Heart left ventricle (tissue), 16 donors: ENCODE measurements around the gene STAG3. TPM values are rescaled to one million over a fixed set of nuclear protein-coding genes. Genes with fewer than 3 reads are reported as not detected.

Experiments
- ATAC-seq, 4 donors: fragments of 200-7000 bp; cut with Tn5 transposase; one replicate each; pipeline ENCODE4 v1.9.1; 2020 to 2022; ENCODE audit warnings: moderate library complexity in 4 of 4, mild to moderate bottlenecking in 3 of 4, moderate number of reproducible peaks in 1 of 4
- DNase-seq, 5 donors: peaks; one replicate each; pipeline ENCODE4 v3.0.0-alpha.2; 2020
- H3K27ac ChIP-seq, 12 donors: fragments of 200-600 bp; sonication (generic) in 4 of 12; one replicate each; pipeline versions ENCODE4 v1.5.0 to v1.8.0; 2016 to 2022; ENCODE audit warnings: mild to moderate bottlenecking in 2 of 12
- H3K27me3 ChIP-seq, 9 donors: fragments of 200-600 bp; sonication (generic) in 2 of 9; one replicate each; pipeline versions ENCODE4 v1.5.1 to v1.8.0; 2016 to 2022; ENCODE audit warnings: mild to moderate bottlenecking in 3 of 9
- H3K36me3 ChIP-seq, 9 donors: fragments of 200-600 bp; sonication (generic) in 2 of 9; one replicate each; pipeline versions ENCODE4 v1.5.0 to v1.8.0; 2018 to 2022; ENCODE audit warnings: mild to moderate bottlenecking in 2 of 9
- H3K4me1 ChIP-seq, 12 donors: fragments of 200-600 bp; sonication (generic) in 4 of 12; one replicate each; pipeline versions ENCODE4 v1.5.0 to v1.8.0; 2016 to 2022; ENCODE audit warnings: mild to moderate bottlenecking in 3 of 12
- H3K4me3 ChIP-seq, 12 donors: fragments of 200-600 bp; sonication (generic) in 4 of 12; one replicate each; pipeline versions ENCODE4 v1.5.0 to v1.8.0; 2017 to 2022; ENCODE audit warnings: mild to moderate bottlenecking in 9 of 12, moderate library complexity in 4 of 12
- H3K9me3 ChIP-seq, 12 donors: fragments of 200-600 bp; sonication (generic) in 4 of 12; one replicate each; pipeline versions ENCODE4 v1.5.0 to v1.8.0; 2016 to 2022; ENCODE audit warnings: mild to moderate bottlenecking in 1 of 12
- POLR2A ChIP-seq, 2 donors: fragments of 450-650 bp; IDR thresholded peaks; one replicate each; pipeline ENCODE4 v1.6.1; 2017; ENCODE audit warnings: antibody characterized with exemption in 2 of 2, mild to moderate bottlenecking in 2 of 2, moderate library complexity in 2 of 2
- WGBS, 4 donors: extraction: QIAGEN DNeasy Blood & Tissue Kit in 2 of 4; methylation state at CpG; one replicate each; pipeline versions ENCODE4 v1.1.5 to v1.1.7; 2013 to 2018; 5-methylcytosine and 5-hydroxymethylcytosine counted together
- intact Hi-C, 10 donors: fragments of 100-400 bp; cut with DNase I; formaldehyde crosslinking; loops; one replicate each; pipeline versions ENCODE4 v1.11.1 to v1.14.2; 2022
- polyA plus RNA-seq, 2 donors: library from polyadenylated mRNA; stranded (reverse); fragments of 200-250 nt; gene quantifications; one replicate each; pipeline ENCODE4 v1.2.3, GENCODE V29; 2013
- total RNA-seq, 9 donors: library from RNA; depleted of rRNA in 2 of 9; stranded (reverse); fragments of >200 nt in 2 of 9; fragmentation: NEBNext Ultra II Directional in 3 of 9; extraction: Animal tissue kit (Norgen Biotek cat#: 25700) in 3 of 9; gene quantifications; one replicate each; pipeline versions ENCODE4 v1.1.0 to v1.2.4, GENCODE V29; 2016 to 2023
- TF ChIP-seq, protein P1 (sequence below), 12 donors: fragments of 200-600 bp; sonication (generic) in 4 of 12; IDR thresholded peaks; one replicate each; pipeline versions ENCODE4 v1.5.0 to v1.8.0; 2018 to 2022; ENCODE audit warnings: antibody characterized with exemption in 12 of 12, mild to moderate bottlenecking in 5 of 12
- donor health status: ischemic (EF 13 %, LVEDD 7.1; RV severe dilation, severe dysfunction).
- donor health status: healthy with polysubstance abuse.
- donor health status: DM: no; HTN: yes; CAD: no.
- donor health status: DM: no; HTN: no; CAD: no.
- donor health status: ischemic (EF 25% LVEDD 6.9; RV normal size, moderate dysfunction).
- donor health status: ischemic (EF 25% LVEDD 5.7; RV mildly dilated, moderate dysfunction).
- donor health status: healthy.
- donor health status: DM: yes; HTN: yes; CAD: no.
- donor health status: ischemic (EF 35%, LVEDD 5.7; RV mildly dilated, moderate dysfunction).
- donor health status: nonischemic (EF 11% LVEDD 7.7; RV severe dilation, severe dysfunction).
- donor health status: DM: yes; HTN: yes; CAD: no.
- donor health status: PGD.
- donor health status: ischemic (EF 29% LVEDD 5.4; RV normal size, mild dysfunction).
- donor health status: nonischemic (EF 23%, LVEDD 6.1; RV moderate dilation, normal function).

Gene STAG3
- total and polyA plus RNA-seq, 11 donors: 0.09 to 1.3 (median 0.58) TPM; not detected in 1

DNA sequence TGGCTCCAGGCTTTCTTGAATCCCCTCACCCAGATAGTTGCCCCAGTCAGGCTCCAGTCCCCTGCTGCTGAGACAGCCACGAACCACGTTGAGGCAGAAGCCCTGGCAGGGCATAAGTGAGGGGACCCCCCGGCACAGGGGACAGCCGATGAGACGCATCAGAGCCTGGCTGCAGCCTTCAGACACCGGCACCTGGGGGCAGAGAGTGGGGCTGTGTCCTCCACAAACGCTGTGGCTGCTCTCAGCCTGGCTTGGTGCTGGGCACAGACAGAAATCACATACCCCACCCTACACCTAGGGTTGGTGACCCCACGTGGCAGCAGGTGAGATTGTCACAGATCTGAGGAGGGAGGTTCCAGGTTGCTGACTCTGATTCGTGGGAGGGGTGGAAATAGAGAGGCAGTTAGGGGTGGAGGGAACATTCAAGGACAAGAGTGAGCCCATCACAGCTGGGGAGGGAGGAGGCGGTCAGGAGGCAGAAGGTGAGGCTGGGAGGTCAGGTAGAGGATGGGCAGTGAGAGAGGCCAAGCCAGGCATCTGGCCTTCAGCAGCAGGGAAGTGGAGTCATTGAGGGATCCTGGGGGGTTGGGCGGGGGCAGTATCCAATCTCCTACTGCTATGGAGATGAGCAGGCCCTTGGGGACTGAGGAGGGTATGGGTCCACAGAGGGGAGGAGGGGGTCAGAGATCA lies 3.8 kb upstream of the STAG3 start:
- no peak overlapping the region for H3K27ac ChIP-seq
- DNase-seq: no peak
- no peak for ATAC-seq
- H3K4me1 ChIP-seq: peaks cover 0 to 26% (median 12%) of the 10 kb centered on the region in 12 donors
- intact Hi-C loops: no loop called here
- no peak overlapping the region for H3K4me3 ChIP-seq
- 90 to 96% (median 93%) methylated on average over 11 of the region's 11 CpGs for WGBS, 4 donors
- H3K9me3 ChIP-seq: no peaks in the 10 kb centered on the region
- peaks cover 0 to 22% (median 15%) of the 10 kb centered on the region in 9 donors for H3K27me3 ChIP-seq
- H3K36me3 ChIP-seq: no peaks in the 10 kb centered on the region
- TF ChIP-seq, protein P1, sequence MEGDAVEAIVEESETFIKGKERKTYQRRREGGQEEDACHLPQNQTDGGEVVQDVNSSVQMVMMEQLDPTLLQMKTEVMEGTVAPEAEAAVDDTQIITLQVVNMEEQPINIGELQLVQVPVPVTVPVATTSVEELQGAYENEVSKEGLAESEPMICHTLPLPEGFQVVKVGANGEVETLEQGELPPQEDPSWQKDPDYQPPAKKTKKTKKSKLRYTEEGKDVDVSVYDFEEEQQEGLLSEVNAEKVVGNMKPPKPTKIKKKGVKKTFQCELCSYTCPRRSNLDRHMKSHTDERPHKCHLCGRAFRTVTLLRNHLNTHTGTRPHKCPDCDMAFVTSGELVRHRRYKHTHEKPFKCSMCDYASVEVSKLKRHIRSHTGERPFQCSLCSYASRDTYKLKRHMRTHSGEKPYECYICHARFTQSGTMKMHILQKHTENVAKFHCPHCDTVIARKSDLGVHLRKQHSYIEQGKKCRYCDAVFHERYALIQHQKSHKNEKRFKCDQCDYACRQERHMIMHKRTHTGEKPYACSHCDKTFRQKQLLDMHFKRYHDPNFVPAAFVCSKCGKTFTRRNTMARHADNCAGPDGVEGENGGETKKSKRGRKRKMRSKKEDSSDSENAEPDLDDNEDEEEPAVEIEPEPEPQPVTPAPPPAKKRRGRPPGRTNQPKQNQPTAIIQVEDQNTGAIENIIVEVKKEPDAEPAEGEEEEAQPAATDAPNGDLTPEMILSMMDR (IDR thresholded peaks at IDR 0.05): no peak
- TF ChIP-seq POLR2A (IDR thresholded peaks at IDR 0.05): no peak

DNA sequence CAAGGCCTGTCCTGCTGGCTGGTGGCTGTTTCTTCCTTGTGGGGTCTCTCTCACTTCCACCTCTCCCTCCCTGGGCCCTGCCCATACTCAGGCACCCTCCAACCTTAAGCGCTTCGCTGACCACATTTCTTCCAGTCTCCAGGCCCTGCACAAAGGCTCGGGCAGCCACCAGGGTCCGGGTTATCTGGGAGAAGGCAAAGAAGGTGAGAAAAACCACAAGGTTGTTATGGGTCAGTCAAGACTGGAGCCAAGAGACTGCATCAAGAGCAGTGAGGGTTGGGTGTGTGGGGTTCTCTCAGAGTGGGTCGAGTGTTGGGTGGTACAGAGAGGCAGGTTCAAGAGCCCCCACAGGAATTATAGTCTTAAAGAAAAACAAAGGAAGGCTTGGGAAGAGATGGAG lies 3.1 kb upstream of the STAG3 start:
- H3K4me1 ChIP-seq: peaks cover 0 to 26% (median 11%) of the 10 kb centered on the region in 12 donors
- no peak overlapping the region for H3K4me3 ChIP-seq
- intact Hi-C loops: no loop called here
- 89 to 91% (median 90%) methylated on average over 5 of the region's 5 CpGs for WGBS, 4 donors
- H3K27ac ChIP-seq: no peak overlapping the region
- no peak for ATAC-seq
- H3K36me3 ChIP-seq: no peaks in the 10 kb centered on the region
- no peak for DNase-seq
- H3K9me3 ChIP-seq: no peaks in the 10 kb centered on the region
- TF ChIP-seq, protein P1 (IDR thresholded peaks at IDR 0.05): no peak
- no peak for TF ChIP-seq POLR2A (IDR thresholded peaks at IDR 0.05)
- peaks cover 0 to 22% (median 15%) of the 10 kb centered on the region in 9 donors for H3K27me3 ChIP-seq

DNA sequence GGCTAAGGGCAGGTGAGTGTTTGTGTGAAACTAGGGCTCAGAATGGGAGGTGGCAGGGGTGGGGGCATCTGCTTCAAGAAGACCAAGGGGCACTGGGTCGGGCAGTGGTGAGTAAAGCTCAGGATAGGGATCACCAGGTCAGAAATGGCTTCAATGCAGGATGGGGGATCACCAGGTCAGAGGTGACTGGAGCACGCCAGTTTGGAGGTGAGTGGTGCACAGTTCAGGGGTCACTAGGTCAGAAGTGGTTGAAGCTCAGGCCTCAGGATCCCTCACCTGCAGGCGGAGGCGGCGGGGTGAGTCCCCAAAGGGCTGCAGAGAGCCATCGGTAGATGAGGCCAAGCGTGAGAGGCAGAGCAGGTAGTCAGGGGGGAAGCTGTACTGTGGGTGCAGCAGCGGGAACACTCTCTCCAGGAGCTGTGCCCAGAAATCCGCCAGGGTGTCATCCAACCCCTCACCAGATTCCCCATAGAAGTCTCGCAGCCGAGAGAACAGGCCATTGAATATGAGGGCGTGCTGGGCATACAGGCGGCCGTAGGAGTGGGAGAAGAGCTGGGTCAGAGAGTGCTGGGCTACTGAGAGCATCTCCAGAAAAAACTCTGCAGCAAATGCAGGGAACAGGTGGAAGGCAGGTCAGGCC lies 2.3 kb upstream of the STAG3 start:
- intact Hi-C loops: no loop called here
- H3K36me3 ChIP-seq: no peaks in the 10 kb centered on the region

More for the DNA sequence above, 2.3 kb upstream of the STAG3 start:
- DNase-seq (no peak), ATAC-seq (no peak)
- no peaks in the 10 kb centered on the region for H3K9me3 ChIP-seq
- H3K4me1 ChIP-seq: peaks cover 0 to 26% (median 11%) of the 10 kb centered on the region in 12 donors
- H3K27ac ChIP-seq: no peak overlapping the region
- 94 to 96% (median 95%) methylated on average over 14 of the region's 14 CpGs for WGBS, 4 donors
- no peak overlapping the region for H3K4me3 ChIP-seq
- peaks cover 0 to 22% (median 15%) of the 10 kb centered on the region in 9 donors for H3K27me3 ChIP-seq
- TF ChIP-seq POLR2A (IDR thresholded peaks at IDR 0.05): no peak
- TF ChIP-seq, protein P1 (IDR thresholded peaks at IDR 0.05): no peak
